Measurements from ENCODE around the gene DYNC2I2. TPM values are rescaled to one million over a fixed set of nuclear protein-coding genes. Genes with fewer than 3 reads are reported as not detected.

DYNC2I2 gene
- total RNA-seq, 2 experiments from 2014 or later, result 55.5 to 97.6 TPM

DNA sequence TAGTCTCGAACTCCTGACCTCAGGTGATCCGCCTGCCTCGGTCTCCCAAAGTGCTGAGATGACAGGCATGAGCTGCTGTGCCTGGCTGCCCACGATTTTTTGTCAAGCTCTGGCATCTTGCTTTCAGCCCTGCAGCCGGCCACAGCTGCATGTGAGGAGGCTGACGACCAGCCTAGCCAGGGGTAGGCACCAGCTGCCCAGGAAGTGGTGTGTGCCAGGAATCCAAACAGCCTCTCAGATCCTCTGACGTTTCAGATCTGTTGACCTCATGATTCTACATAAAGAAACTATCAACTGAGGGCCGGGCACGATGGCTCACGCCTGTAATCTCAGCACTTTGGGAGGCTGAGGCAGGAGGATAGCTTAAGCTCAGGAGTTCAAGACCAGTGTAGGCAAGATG, 19.0 kb downstream of the DYNC2I2 start:
- intact Hi-C loops (cut with micrococcal nuclease; ENCODE audit: unreplicated experiment), result no loop called here
- Histone ChIP-seq H3K4me3 (ENCODE audit: low read depth, low read length, poor library complexity, severe bottlenecking) (no peak overlapping the region), H3K79me2 (ENCODE audit: insufficient read depth, low read depth, low read length) (no peaks in the 10 kb centered on the region), H3K9me2 (ENCODE audit: insufficient read depth, low read length) (no peaks in the 10 kb centered on the region), H3K4me2 (ENCODE audit: low read length) (no peak overlapping the region), H2AFZ (ENCODE audit: low read length) (no peak overlapping the region), H3K27ac (ENCODE audit: low read depth, low read length, poor library complexity, severe bottlenecking) (no peak overlapping the region), H3K36me3 (ENCODE audit: insufficient read depth, low read length) (peaks cover 35% of the 10 kb centered on the region), H3K4me1 (ENCODE audit: insufficient read depth, low read length, poor library complexity, severe bottlenecking) (peaks cover 2% of the 10 kb centered on the region), H3K9me3 (ENCODE audit: low read length) (no peaks in the 10 kb centered on the region), H4K20me1 (ENCODE audit: insufficient read depth, low read length) (no peaks in the 10 kb centered on the region)
- no peak for TF ChIP-seq EZH2phosphoT487 (IDR thresholded peaks at IDR 0.05; ENCODE audit: borderline replicate concordance, low read depth, low read length)
- TF ChIP-seq, protein P1, sequence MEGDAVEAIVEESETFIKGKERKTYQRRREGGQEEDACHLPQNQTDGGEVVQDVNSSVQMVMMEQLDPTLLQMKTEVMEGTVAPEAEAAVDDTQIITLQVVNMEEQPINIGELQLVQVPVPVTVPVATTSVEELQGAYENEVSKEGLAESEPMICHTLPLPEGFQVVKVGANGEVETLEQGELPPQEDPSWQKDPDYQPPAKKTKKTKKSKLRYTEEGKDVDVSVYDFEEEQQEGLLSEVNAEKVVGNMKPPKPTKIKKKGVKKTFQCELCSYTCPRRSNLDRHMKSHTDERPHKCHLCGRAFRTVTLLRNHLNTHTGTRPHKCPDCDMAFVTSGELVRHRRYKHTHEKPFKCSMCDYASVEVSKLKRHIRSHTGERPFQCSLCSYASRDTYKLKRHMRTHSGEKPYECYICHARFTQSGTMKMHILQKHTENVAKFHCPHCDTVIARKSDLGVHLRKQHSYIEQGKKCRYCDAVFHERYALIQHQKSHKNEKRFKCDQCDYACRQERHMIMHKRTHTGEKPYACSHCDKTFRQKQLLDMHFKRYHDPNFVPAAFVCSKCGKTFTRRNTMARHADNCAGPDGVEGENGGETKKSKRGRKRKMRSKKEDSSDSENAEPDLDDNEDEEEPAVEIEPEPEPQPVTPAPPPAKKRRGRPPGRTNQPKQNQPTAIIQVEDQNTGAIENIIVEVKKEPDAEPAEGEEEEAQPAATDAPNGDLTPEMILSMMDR (conservative IDR thresholded peaks at IDR 0.05; ENCODE audit: low read length), result no peak
- BruUV-seq (replicated peaks), result no TSS peak
- DNase-seq (ENCODE audit: low spot score), result no peak
- POLR2A ChIA-PET, result no interaction called here
- CTCF ChIA-PET (ENCODE audit: unreplicated experiment), result no interaction called here

DNA sequence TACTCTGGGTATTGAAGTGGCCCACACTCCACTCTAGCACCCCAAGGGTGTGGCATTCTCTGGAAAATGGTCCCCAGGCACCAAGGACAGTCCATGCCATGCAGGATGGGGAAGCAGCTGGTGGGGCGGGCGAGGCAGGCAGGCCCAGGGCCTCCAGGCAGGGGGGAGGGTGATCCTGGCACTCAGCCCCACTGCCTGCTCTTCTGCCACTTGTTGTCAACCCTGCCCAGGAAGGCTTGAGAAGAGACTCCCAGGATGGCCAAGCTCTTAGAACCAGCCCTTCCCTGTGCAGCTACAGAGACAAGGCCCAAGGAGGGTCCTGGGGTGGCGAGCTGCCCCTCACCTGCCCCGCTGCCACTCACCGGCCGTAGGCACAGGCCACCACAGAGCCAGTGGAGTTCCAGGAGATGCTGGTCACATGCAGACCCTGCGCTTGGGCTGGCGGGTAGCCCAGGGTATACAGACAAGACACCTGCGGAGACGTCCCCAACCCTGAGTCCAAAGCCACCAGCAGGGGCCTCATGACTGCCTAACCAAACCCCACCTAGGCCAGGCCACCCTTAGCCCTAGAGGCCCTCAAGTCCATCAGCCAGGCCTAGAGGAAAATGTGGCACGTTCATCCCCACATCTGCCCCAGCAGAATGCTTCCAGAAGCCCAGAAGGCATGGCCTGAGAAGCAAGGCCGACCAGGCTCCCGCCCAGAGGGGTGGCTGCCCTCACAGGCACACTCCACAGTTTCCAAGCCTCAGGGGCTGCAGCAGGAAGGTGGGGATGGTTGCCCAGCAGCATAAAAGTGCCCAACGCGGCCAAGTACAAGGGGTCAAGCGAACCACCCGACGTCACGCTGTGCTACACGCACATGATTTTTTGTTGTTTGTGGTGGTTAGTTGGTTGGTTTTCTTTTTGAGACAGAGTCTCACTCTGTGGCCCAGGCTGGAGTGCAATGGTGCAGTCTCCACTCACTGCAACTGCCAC, 19.8 kb downstream of the DYNC2I2 start:
- Histone ChIP-seq H3K4me2 (ENCODE audit: low read length) (no peak overlapping the region), H4K20me1 (ENCODE audit: insufficient read depth, low read length) (no peaks in the 10 kb centered on the region), H3K9me3 (ENCODE audit: low read length) (no peaks in the 10 kb centered on the region), H3K4me1 (ENCODE audit: insufficient read depth, low read length, poor library complexity, severe bottlenecking) (no peaks in the 10 kb centered on the region), H3K27ac (ENCODE audit: low read depth, low read length, poor library complexity, severe bottlenecking) (no peak overlapping the region), H3K79me2 (ENCODE audit: insufficient read depth, low read depth, low read length) (no peaks in the 10 kb centered on the region), H3K4me3 (ENCODE audit: low read depth, low read length, poor library complexity, severe bottlenecking) (no peak overlapping the region), H3K36me3 (ENCODE audit: insufficient read depth, low read length) (peaks cover 43% of the 10 kb centered on the region), H2AFZ (ENCODE audit: low read length) (no peak overlapping the region), H3K9me2 (ENCODE audit: insufficient read depth, low read length) (no peaks in the 10 kb centered on the region)
- ChIA-PET CTCF (ENCODE audit: unreplicated experiment) (no interaction called here), POLR2A (no interaction called here)
- BruUV-seq (replicated peaks), result no TSS peak
- TF ChIP-seq, protein P1 (conservative IDR thresholded peaks at IDR 0.05; ENCODE audit: low read length), result no peak
- no peak for TF ChIP-seq EZH2phosphoT487 (IDR thresholded peaks at IDR 0.05; ENCODE audit: borderline replicate concordance, low read depth, low read length)
- no peak for DNase-seq (ENCODE audit: low spot score)
- intact Hi-C loops (cut with micrococcal nuclease; ENCODE audit: unreplicated experiment), result no loop called here

DNA sequence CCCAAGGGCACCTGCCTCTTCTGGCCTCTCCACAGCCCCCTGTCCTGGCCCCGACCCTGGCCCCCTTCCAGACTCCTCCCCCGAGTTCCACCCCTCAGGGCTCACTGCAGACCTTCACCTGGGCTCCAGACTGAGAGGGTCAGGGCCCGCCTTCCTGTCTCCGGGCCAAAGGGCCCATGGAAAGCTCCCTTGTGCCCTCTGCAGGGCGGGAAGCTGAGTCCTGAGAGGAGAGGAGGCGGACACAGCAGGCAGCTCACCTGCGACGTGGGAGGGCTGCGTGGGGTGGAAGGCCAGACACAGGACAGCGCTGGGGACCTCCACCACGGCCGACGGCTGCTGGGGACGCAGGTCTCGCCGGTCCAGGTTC, 20.6 kb downstream of the DYNC2I2 start:
- Histone ChIP-seq H3K4me3 (ENCODE audit: low read depth, low read length, poor library complexity, severe bottlenecking) (no peak overlapping the region), H3K4me2 (ENCODE audit: low read length) (no peak overlapping the region), H3K4me1 (ENCODE audit: insufficient read depth, low read length, poor library complexity, severe bottlenecking) (no peaks in the 10 kb centered on the region), H3K27ac (ENCODE audit: low read depth, low read length, poor library complexity, severe bottlenecking) (no peak overlapping the region), H2AFZ (ENCODE audit: low read length) (no peak overlapping the region), H3K36me3 (ENCODE audit: insufficient read depth, low read length) (peaks cover 48% of the 10 kb centered on the region), H3K9me3 (ENCODE audit: low read length) (no peaks in the 10 kb centered on the region), H4K20me1 (ENCODE audit: insufficient read depth, low read length) (no peaks in the 10 kb centered on the region), H3K9me2 (ENCODE audit: insufficient read depth, low read length) (no peaks in the 10 kb centered on the region), H3K79me2 (ENCODE audit: insufficient read depth, low read depth, low read length) (no peaks in the 10 kb centered on the region)
- CTCF ChIA-PET (ENCODE audit: unreplicated experiment), result no interaction called here
- DNase-seq (ENCODE audit: low spot score), result no peak
- POLR2A ChIA-PET, result interaction anchor here (0.5 kb wide), 1 partner anchor 42 kb away, joined by 3 read pairs; no protein-coding TSS in a partner anchor
- BruUV-seq (replicated peaks), result no TSS peak
- no peak for TF ChIP-seq EZH2phosphoT487 (IDR thresholded peaks at IDR 0.05; ENCODE audit: borderline replicate concordance, low read depth, low read length)
- TF ChIP-seq, protein P1 (conservative IDR thresholded peaks at IDR 0.05; ENCODE audit: low read length), result no peak
- intact Hi-C loops (cut with micrococcal nuclease; ENCODE audit: unreplicated experiment), result no loop called here

Data from OCI-LY7 (cell line).